GM10266 (cell line): Measurements from ENCODE around the gene CPZ.

Experiments used
- DNase-seq: peaks from one replicate; pipeline ENCODE4 v3.0.0; 2012; ENCODE audit errors: extremely low spot score
- TF ChIP-seq, protein P1 (sequence below): IDR thresholded peaks from 2 replicates; pipeline ENCODE4 v1.5.1; 2012; ENCODE audit warnings: mild to moderate bottlenecking, low read depth; ENCODE audit not compliant: control insufficient read depth, insufficient read depth; ENCODE audit errors: missing control alignments

The CPZ gene

DNA sequence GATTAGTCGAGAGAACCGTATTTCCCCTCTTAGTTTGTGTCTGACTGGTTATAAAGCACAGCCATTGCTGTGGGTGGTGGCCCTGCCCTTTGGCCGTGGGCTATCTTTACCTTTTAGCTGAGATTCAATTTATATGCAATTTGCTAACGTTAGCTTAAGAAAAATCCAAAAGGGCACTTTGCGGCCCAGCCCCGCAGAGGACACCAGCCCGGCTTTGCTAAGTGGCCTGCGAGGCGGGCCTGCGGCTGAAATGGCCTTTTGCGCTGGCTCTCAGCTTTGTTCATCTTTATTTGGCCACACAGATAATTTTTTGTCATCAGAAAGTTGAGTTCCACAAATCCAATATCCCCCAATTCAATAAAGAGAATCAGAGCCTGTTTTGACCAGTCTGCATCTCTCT is 48.3 kb downstream of the CPZ start:
- no peak for DNase-seq
- TF ChIP-seq, protein P1, sequence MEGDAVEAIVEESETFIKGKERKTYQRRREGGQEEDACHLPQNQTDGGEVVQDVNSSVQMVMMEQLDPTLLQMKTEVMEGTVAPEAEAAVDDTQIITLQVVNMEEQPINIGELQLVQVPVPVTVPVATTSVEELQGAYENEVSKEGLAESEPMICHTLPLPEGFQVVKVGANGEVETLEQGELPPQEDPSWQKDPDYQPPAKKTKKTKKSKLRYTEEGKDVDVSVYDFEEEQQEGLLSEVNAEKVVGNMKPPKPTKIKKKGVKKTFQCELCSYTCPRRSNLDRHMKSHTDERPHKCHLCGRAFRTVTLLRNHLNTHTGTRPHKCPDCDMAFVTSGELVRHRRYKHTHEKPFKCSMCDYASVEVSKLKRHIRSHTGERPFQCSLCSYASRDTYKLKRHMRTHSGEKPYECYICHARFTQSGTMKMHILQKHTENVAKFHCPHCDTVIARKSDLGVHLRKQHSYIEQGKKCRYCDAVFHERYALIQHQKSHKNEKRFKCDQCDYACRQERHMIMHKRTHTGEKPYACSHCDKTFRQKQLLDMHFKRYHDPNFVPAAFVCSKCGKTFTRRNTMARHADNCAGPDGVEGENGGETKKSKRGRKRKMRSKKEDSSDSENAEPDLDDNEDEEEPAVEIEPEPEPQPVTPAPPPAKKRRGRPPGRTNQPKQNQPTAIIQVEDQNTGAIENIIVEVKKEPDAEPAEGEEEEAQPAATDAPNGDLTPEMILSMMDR: no peak

DNA sequence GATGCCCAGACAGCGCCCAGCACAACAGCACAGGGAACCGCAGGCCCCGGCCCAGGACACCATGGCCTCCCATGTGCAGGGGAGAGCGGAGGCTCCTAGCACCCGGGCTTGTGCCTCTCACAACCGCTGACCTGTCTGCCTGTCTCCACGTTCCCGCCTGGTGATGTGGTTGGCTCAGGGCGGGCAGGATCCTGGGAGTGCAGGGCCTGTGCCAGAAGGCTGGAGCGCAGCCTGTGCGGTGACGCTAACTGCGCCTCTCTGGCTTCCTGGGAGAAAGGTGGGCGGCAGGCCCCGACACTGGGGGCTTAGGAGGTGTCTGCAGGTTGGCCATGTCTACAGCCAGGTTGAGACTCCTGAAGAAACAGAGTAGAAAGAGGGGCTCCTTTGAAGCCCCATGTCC is 48.7 kb downstream of the CPZ start:
- DNase-seq: no peak
- TF ChIP-seq, protein P1: no peak

GRCh38 chr4:8641931-8642650 is 49.5 kb downstream of the CPZ start:
- no peak for DNase-seq

DNA sequence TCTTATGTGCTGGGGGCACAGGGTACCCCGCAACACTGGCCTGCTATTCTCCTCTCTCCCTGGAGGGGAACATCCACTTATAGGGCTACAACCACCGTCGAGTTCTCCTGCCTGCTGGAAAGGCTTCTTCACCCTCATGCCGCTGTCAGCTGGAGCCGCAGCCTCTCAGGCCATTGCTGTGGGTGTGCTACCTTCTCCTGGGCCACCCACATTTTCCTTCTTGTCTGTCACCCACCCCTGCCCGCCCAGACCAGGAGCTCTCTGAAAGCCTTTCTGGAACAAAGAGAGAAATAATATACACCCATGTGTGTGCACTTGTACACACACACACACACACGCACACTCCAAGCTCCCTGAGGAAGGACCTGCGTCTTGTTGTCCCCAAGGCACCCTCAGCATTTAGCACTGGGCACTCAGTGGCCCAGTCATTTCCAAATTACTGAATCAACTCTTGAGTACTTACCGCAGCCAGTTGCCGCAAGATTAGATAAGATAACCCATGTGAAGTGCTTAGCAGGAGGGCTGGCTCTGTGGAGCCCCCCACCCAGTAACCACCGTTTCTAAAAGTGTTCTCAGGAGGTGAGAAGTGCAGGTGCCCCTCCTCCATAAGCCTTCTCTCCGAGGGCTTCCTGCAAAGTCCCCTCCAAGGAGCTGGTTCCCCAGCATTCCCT is 50.2 kb downstream of the CPZ start:
- TF ChIP-seq, protein P1: no peak
- no peak for DNase-seq

More at GRCh38 chr4:8641931-8642650, 49.5 kb downstream of the CPZ start:
- TF ChIP-seq, protein P1: no peak

DNA sequence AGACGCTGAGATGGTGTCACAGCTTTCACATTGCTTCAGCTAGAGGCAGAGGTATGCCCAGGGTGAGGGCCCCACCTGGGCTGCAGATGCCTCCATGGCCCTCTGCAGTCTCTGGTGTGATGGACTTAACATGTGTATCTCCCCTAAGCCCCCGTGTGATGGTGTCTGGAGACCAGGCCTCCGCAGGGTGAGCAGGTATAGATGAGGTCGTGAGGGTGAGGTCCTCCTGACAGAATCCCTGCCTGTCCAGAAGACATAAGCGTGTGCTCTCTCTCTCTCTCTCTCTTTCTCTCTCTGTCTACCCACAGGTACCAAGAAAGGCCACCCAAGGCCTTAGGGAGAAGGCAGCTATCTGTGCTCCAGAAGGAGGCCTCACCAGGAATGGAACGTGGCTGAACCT is 50.9 kb downstream of the CPZ start:
- no peak for DNase-seq
- TF ChIP-seq, protein P1: no peak

DNA sequence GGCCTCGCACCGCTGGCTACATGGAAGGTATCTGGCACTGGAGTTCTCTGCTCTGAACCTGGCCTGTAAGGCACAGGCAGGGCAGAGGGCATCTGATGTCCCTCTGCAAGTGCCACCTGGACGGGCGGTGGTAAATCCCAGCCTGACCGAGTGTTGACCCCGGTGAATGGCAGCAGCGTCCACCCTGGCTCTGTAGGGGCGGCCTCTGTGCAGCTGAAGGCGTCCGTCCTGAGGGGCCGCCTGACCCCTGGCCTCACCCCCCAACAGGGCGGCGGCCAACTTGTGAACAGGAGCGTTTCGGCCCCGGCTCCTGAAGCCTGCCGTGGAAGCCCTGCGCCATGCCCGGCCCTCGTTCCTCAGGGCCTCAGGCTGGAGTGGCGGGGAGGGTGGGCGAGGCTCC is 51.4 kb downstream of the CPZ start:
- no peak for DNase-seq
- TF ChIP-seq, protein P1: no peak

DNA sequence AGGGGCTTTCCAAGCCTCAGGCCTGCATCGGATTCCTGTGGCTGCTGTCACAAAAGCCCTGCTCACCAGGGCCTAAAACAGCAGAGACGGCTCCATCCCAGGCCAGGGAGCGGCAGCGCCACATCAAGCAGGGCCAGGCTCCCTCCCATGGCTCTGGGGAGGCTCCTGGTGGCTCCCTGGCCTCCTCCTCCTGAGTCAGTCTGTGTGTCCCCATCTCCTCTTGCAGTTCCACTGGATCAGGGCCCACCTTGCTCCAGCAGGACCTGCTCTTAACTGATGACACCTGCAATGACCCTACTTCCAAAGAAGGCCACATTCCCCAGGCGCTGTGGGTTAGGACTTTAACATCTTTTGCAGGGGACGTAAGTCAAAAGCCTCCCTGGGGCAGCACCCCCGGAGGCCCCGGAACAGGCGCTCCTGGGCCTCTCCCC is 51.9 kb downstream of the CPZ start:
- DNase-seq: no peak
- TF ChIP-seq, protein P1: no peak
